NCI-H345 treated with DMSO at 0.1 percent for 48 hours (cell line): ENCODE data around the gene GOLIM4.
"Not testable (repeated sequence)": the region's sequence is repeated elsewhere in the genome, so short reads cannot be mapped to it uniquely, and the experiment has no call there.

Experiments used
- DNase-seq: peaks from one replicate; lab custom pipeline; 2025; ENCODE audit not compliant: unreplicated experiment; lab: John Stamatoyannopoulos, UW

Gene GOLIM4

GRCh38 chr3:168049367-168049974, 46.3 kb downstream of the GOLIM4 start:
- no peak for DNase-seq

- DNase-seq, result no peak
Observed at GRCh38 chr3:168048414-168049330, 47.1 kb downstream of the GOLIM4 start.

GRCh38 chr3:168047936-168048335, 47.8 kb downstream of the GOLIM4 start:
- no peak for DNase-seq

GRCh38 chr3:168047190-168047795, 48.4 kb downstream of the GOLIM4 start:
- DNase-seq, result peak; percentile 60

DNA sequence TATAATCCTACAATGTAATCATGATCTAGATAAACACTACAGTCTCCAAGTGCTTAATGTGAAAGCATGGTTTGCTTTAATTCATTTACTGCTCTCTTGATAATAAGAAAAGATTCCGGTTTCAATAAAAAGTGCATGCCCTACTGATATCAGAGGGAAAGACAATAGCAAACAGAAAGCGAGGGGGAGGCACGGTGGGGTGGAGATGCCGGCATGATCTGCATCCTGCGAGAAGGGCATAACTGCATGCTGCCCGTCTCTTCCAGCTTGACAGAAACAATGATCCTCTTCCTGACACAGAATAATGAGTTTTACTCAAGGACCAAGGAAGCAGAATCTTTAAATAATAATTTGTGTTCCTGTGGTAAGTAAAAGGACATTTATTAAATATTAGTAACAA, 51.7 kb downstream of the GOLIM4 start:
- DNase-seq, result no peak

DNA sequence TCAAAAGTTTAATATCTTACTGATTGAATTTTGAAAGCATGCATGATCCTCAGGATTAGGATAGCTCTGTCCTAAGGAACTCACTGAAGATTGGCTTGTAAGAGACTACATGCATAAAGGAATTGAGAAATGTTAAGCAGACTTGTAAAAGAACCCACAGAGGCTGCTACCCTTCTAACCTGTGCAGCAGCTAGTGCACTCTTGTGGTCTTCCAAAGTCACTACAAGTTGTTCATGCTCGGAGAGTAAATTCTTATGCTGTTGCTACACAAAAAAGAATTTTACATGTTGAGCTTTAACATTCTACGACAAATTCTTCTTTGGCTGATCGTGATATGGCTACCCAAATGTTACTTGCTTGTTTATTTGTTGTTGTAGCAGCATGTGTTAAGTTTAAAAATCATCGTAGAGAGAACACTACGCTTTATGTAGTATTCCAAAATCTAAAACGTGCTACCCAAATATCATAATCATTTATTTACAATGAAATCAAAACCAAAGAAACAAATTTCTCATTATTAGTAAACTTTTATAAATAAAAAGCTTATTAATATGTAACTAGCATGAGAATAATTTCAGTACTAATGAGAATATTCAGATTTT, 55.0 kb downstream of the GOLIM4 start:
- peak; percentile 11 for DNase-seq

DNA sequence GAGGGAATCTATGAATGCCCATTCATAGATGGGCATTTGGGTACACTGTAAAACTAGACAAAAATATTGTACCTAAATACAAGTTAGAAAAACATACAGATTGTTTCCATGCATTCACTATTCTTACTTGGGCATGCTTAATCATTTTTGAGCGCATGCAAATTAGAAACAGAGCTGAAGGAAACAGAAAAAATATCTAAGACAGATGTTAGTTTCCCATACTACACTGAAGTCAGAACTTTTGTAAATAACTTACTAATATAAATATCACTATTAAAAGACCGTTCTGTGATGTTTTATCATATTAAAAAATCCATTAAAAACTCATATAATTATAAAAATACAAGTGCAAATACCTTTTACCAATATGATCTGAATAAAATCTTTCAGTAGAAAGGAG, 58.7 kb downstream of the GOLIM4 start:
- no peak for DNase-seq

- no peak for DNase-seq
Observed at GRCh38 chr3:168036619-168037018, 59.1 kb downstream of the GOLIM4 start.

GRCh38 chr3:168034152-168034928, 61.4 kb downstream of the GOLIM4 start:
- DNase-seq, result no peak

DNA sequence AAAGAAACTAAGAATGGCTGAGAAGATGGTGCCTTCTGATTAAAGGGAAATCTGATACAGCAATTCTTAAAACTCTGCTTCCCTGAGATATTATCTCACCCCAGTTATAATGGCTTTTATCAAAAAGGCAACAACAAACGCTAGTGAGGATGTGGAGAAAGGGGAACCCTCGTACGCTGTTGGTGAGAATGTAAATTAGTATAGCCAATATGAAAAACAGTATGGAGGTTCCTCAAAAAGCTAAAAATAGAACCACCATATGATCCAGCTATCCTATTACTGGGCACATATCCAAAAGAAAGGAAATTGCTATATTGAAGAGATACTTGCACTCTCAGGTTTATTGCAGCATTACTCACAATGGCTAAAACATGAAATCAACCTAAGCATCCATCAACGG, 65.1 kb downstream of the GOLIM4 start:
- DNase-seq, result no peak

DNA sequence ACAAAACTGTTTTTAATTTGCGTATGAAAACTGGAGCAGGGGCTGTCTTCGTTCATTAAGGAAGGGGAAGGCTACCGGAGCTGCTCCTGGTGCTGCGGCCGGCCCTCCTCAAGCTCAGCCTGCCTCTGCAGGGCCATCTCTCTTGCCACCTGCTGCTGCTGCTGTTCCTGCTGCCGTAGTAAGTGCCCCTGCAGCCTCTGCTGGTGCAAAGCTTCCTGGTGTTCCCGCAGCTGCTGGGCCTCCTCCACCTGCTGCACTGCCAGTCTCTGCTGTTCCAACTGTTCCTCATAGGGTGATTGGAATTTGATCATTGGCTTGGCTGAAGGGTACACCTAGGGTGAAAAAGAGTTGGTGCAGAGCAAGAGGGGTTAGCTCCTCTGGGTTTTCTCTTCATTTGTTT, 66.0 kb downstream of the GOLIM4 start:
- no peak for DNase-seq

GRCh38 chr3:168028086-168028485, 67.6 kb downstream of the GOLIM4 start:
- no peak for DNase-seq

DNA sequence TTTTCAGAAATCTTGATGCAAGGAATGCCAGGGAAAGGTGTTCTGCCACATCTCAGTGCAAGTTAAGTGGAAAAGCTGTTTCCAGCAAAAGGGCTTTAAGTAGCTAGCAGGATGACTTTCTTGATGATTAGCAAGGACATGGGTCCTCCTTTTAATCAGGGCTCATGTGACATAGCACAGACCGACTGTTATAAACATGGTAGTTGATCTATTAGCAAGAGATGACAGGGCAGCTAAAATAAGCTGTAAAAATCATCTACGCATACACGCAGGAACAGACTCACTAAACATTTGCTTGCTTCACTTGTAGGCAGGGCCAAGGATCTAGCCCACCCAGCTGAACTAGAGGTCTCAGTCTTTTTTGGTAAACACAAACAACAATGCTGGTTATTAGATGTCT, 69.0 kb downstream of the GOLIM4 start:
- DNase-seq, result no peak

DNA sequence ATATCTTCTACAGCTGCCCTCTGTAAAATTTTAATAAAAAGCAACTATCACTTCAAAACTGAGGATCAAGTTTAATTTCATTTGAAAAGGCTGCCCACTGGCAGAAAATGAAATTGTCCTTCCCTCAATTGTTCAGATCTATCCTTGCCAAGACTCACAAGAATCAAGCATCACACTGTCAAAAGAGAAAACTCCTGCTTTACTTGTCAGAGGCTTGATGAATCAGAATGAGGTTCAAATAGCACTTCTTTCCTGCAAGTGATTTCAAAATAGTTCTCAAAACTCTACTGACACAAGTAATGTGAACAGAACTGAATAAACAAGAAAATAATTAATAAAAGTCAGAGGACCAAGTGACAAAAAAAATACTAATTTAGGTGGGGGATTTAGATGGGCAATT, 70.6 kb downstream of the GOLIM4 start:
- DNase-seq, result no peak

GRCh38 chr3:168024537-168024941, 71.2 kb downstream of the GOLIM4 start:
- DNase-seq, result peak; percentile 23

DNA sequence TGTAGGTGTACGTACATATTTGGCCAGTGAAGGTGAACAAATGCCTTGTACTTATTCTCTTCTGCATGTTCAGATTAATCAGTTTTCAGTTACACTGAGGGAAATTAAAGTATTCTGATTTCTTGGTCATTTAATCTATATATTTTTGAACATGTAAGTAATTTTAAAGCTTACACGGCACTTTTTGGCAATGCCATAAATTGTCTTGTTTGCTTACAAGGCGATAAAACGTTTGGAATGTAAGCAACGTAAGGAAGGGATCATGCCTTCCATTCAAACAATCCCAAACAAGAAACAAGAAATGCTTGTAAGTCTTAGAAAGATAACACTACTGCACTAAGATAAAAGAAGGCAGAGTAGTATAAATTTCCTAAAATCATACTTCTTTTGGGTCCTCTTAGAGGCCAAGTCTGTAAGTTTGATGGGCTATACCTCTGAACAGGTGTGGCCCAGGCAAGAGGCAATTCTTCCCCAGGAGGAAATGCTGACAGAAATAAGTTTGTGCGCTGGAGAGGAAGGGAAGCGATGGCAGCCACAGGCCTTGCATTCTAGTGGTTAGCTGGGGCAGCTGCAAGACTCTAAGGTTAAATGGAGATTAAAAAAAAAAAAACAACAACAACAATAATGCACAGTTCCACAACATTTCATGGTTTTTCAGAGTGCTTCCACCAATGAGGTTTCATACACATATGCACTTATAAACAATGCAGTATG, 73.8 kb downstream of the GOLIM4 start:
- DNase-seq, result no peak

DNA sequence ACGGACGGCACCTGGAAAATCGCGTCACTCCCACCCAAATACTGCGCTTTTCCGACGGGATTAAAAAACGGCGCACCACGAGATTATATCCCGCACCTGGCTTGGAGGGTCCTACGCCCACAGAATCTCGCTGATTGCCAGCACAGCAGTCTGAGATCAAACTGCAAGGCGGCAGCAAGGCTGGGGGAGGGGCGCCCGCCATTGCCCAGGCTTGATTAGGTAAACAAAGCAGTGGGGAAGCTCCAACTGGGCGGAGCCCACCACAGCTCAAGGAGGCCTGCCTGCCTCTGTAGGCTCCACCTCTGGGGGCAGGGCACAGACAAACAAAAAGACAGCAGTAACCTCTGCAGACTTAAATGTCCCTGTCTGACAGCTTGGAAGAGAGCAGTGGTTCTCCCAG, 84.4 kb downstream of the GOLIM4 start:
- not testable (repeated sequence) for DNase-seq

DNA sequence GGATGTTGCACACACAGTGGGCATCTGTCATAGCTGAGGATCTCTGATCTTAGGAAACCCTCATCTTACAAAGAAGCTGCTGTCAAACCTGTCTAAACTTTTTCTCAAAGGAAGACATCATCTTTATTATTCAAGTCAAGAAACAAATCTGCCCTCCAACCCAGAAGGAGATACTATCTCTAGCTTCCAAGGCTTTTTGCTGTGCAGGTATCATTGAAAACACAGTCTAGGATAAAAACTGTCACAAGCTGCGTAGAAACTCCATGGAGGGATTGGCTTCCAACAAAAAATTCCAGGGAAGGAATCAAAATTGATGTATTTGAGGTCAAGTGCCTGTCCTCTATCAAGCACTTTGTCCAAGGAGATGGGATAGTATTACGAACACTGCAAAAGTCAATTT, 89.1 kb downstream of the GOLIM4 start:
- DNase-seq, result no peak

DNA sequence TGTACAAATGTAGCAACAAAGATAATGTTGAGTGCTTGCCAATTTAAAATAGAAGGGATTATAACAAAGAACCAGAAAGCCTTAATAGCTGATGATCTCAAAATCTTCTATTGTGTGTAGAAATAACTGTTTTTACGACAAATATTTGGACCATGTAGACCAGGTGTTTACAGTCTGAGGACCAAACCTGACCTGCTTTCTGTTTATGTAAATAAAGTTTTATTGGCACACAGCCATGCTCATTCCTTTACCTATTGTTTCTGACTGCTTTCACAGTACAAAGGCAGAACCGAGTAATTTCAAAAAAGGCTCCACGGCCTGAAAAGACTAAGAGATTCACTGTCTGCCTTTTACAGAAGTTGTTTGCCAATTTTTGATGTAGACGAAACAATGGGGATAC, 91.8 kb downstream of the GOLIM4 start:
- peak; percentile 5 for DNase-seq

GRCh38 chr3:168002786-168003368, 92.8 kb downstream of the GOLIM4 start:
- peak; percentile 6 for DNase-seq
